ENCODE measurements around the gene MAPKAPK5.
"Not testable (repeated sequence)": the region's sequence is repeated elsewhere in the genome, so short reads cannot be mapped to it uniquely, and the experiment has no call there.

MAPKAPK5 gene

GRCh38 chr12:111819191-111820158 lies 22.6 kb upstream of the MAPKAPK5 start:
- no peak for DNase-seq
- H3K4me1 Mint-ChIP-seq, result no peaks in the 10 kb centered on the region
- peaks cover 0 to 4% of the 10 kb centered on the region in 2 donors for H3K27me3 Mint-ChIP-seq
- no peaks in the 10 kb centered on the region for H3K36me3 Mint-ChIP-seq
- H3K4me3 Mint-ChIP-seq, result no peak overlapping the region
- H3K9me3 Mint-ChIP-seq, result peaks cover 0 to 1% of the 10 kb centered on the region in 2 donors
- H3K27ac Mint-ChIP-seq, result no peak overlapping the region
- no peak for ATAC-seq (replicated peaks)

- not testable (repeated sequence) for ATAC-seq (replicated peaks); H3K4me1 Mint-ChIP-seq; H3K36me3 Mint-ChIP-seq; H3K9me3 Mint-ChIP-seq; DNase-seq; H3K4me3 Mint-ChIP-seq; H3K27me3 Mint-ChIP-seq; H3K27ac Mint-ChIP-seq
Observed at GRCh38 chr12:111820828-111821227, 21.2 kb upstream of the MAPKAPK5 start.

- Mint-ChIP-seq H3K4me3 (no peak overlapping the region), H3K4me1 (no peaks in the 10 kb centered on the region), H3K27me3 (peaks cover 4 to 6% of the 10 kb centered on the region in 2 donors), H3K9me3 (peaks cover 0 to 1% of the 10 kb centered on the region in 2 donors), H3K27ac (no peak overlapping the region), H3K36me3 (no peaks in the 10 kb centered on the region)
- no peak for DNase-seq
- no peak for ATAC-seq (replicated peaks)
Observed at GRCh38 chr12:111822886-111823285, 19.1 kb upstream of the MAPKAPK5 start.

- no peaks in the 10 kb centered on the region for H3K36me3 Mint-ChIP-seq
- H3K4me3 Mint-ChIP-seq, result no peak overlapping the region
- no peak overlapping the region for H3K27ac Mint-ChIP-seq
- DNase-seq, result no peak
- H3K4me1 Mint-ChIP-seq, result no peaks in the 10 kb centered on the region
- peaks cover 4 to 6% of the 10 kb centered on the region in 2 donors for H3K27me3 Mint-ChIP-seq
- ATAC-seq (replicated peaks), result no peak
- peaks cover 0 to 1% of the 10 kb centered on the region in 2 donors for H3K9me3 Mint-ChIP-seq
Observed at GRCh38 chr12:111823891-111824290, 18.1 kb upstream of the MAPKAPK5 start.

GRCh38 chr12:111824312-111824711 lies 17.7 kb upstream of the MAPKAPK5 start:
- H3K4me3 Mint-ChIP-seq; ATAC-seq (replicated peaks); H3K27ac Mint-ChIP-seq; H3K36me3 Mint-ChIP-seq; H3K4me1 Mint-ChIP-seq; H3K9me3 Mint-ChIP-seq; H3K27me3 Mint-ChIP-seq; DNase-seq: not testable (repeated sequence)

- no peak for DNase-seq
- Mint-ChIP-seq H3K27ac (no peak overlapping the region), H3K36me3 (no peaks in the 10 kb centered on the region), H3K27me3 (peaks cover 4 to 6% of the 10 kb centered on the region in 2 donors), H3K4me3 (no peak overlapping the region), H3K9me3 (peaks cover 0 to 1% of the 10 kb centered on the region in 2 donors), H3K4me1 (no peaks in the 10 kb centered on the region)
- no peak for ATAC-seq (replicated peaks)
Observed at GRCh38 chr12:111825509-111825908, 16.5 kb upstream of the MAPKAPK5 start.

- DNase-seq, result no peak
- Mint-ChIP-seq H3K9me3 (no peaks in the 10 kb centered on the region), H3K36me3 (no peaks in the 10 kb centered on the region), H3K4me1 (no peaks in the 10 kb centered on the region), H3K27me3 (peaks cover 4 to 6% of the 10 kb centered on the region in 2 donors), H3K27ac (no peak overlapping the region), H3K4me3 (no peak overlapping the region)
- no peak for ATAC-seq (replicated peaks)
Observed at GRCh38 chr12:111826316-111826715, 15.7 kb upstream of the MAPKAPK5 start.

GRCh38 chr12:111826992-111827391 lies 15.0 kb upstream of the MAPKAPK5 start:
- no peaks in the 10 kb centered on the region for H3K9me3 Mint-ChIP-seq
- no peak overlapping the region for H3K4me3 Mint-ChIP-seq
- H3K27ac Mint-ChIP-seq, result no peak overlapping the region
- peaks cover 4 to 6% of the 10 kb centered on the region in 2 donors for H3K27me3 Mint-ChIP-seq
- no peaks in the 10 kb centered on the region for H3K36me3 Mint-ChIP-seq
- ATAC-seq (replicated peaks) (peak; percentile 41 to 45), DNase-seq (no peak)
- no peaks in the 10 kb centered on the region for H3K4me1 Mint-ChIP-seq

GRCh38 chr12:111827907-111828306 lies 14.1 kb upstream of the MAPKAPK5 start:
- Mint-ChIP-seq H3K36me3 (no peaks in the 10 kb centered on the region), H3K4me1 (no peaks in the 10 kb centered on the region), H3K9me3 (no peaks in the 10 kb centered on the region), H3K27ac (no peak overlapping the region), H3K4me3 (no peak overlapping the region), H3K27me3 (peaks cover 4 to 14% of the 10 kb centered on the region in 2 donors)
- no peak for ATAC-seq (replicated peaks)
- DNase-seq, result no peak

- no peak for ATAC-seq (replicated peaks)
- Mint-ChIP-seq H3K27ac (no peak overlapping the region), H3K4me3 (no peak overlapping the region)
Observed at GRCh38 chr12:111828338-111828979, 13.6 kb upstream of the MAPKAPK5 start.

GRCh38 chr12:111829635-111830034 lies 12.4 kb upstream of the MAPKAPK5 start:
- not testable (repeated sequence) for H3K9me3 Mint-ChIP-seq; H3K27ac Mint-ChIP-seq; H3K36me3 Mint-ChIP-seq; ATAC-seq (replicated peaks); H3K4me3 Mint-ChIP-seq; DNase-seq; H3K4me1 Mint-ChIP-seq
- H3K27me3 Mint-ChIP-seq, result peaks cover 9 to 23% of the 10 kb centered on the region in 2 donors

More at GRCh38 chr12:111828338-111828979, 13.6 kb upstream of the MAPKAPK5 start:
- DNase-seq, result no peak
- H3K27me3 Mint-ChIP-seq, result peaks cover 4 to 16% of the 10 kb centered on the region in 2 donors
- no peaks in the 10 kb centered on the region for H3K9me3 Mint-ChIP-seq
- no peaks in the 10 kb centered on the region for H3K4me1 Mint-ChIP-seq
- H3K36me3 Mint-ChIP-seq, result no peaks in the 10 kb centered on the region

GRCh38 chr12:111834740-111835386 lies 7.2 kb upstream of the MAPKAPK5 start:
- ATAC-seq (replicated peaks); H3K4me1 Mint-ChIP-seq; H3K27ac Mint-ChIP-seq; H3K4me3 Mint-ChIP-seq; DNase-seq; H3K9me3 Mint-ChIP-seq: not testable (repeated sequence)
- H3K27me3 Mint-ChIP-seq, result peaks cover 11 to 23% of the 10 kb centered on the region in 2 donors
- peaks cover 4 to 18% of the 10 kb centered on the region in 2 donors for H3K36me3 Mint-ChIP-seq

- peaks cover 6 to 24% of the 10 kb centered on the region in 2 donors for H3K36me3 Mint-ChIP-seq
- DNase-seq; H3K9me3 Mint-ChIP-seq; ATAC-seq (replicated peaks); H3K4me3 Mint-ChIP-seq; H3K27ac Mint-ChIP-seq: not testable (repeated sequence)
- peaks cover 11 to 23% of the 10 kb centered on the region in 2 donors for H3K27me3 Mint-ChIP-seq
- H3K4me1 Mint-ChIP-seq, result peaks cover 11 to 16% of the 10 kb centered on the region in 2 donors
Observed at GRCh38 chr12:111835531-111836181, 6.4 kb upstream of the MAPKAPK5 start.

- DNase-seq, result no peak
- no peaks in the 10 kb centered on the region for H3K9me3 Mint-ChIP-seq
- H3K4me3 Mint-ChIP-seq, result no peak overlapping the region
- H3K27ac Mint-ChIP-seq, result no peak overlapping the region
- H3K27me3 Mint-ChIP-seq, result peaks cover 11 to 13% of the 10 kb centered on the region in 2 donors
- peaks cover 19 to 32% of the 10 kb centered on the region in 2 donors for H3K4me1 Mint-ChIP-seq
- ATAC-seq (replicated peaks), result no peak
- H3K36me3 Mint-ChIP-seq, result peaks cover 6 to 32% of the 10 kb centered on the region in 2 donors
Observed at GRCh38 chr12:111838353-111838752, 3.7 kb upstream of the MAPKAPK5 start.

All from stimulated activated naive B cell treated with anti-CD40 and anti-IgM and Interleukin-4, amounts not matched to agents 10 μg/mL and 1 μg/mL and 100 μg/mL, for 72 hours (primary cell).